DND-41 (cell line): ENCODE results near the gene SCLT1.
"Not testable (repeated sequence)": the region's sequence is repeated elsewhere in the genome, so short reads cannot be mapped to it uniquely, and the experiment has no call there.

Experiments used
- ATAC-seq: fragments of 200-7000 bp; cut with Tn5 transposase; 3 replicates; pipeline ENCODE4 v1.9.1; 2021; ENCODE audit warnings: low read depth; ENCODE audit not compliant: insufficient read depth
- DNase-seq: peaks from one replicate; pipeline ENCODE4 v3.0.0-alpha.2; 2020
- H2AFZ ChIP-seq: 2 replicates; pipeline ENCODE4 v1.6.0; 2012; ENCODE audit warnings: low read depth, low read length
- H3K27ac ChIP-seq: 2 replicates; pipeline ENCODE4 v1.5.1; 2012; ENCODE audit warnings: low read length, inconsistent platforms
- H3K27me3 ChIP-seq: fragments of 200-600 bp; sonication (generic); 2 replicates; pipeline ENCODE4 v1.6.0; 2012; ENCODE audit warnings: low read length, mild to moderate bottlenecking, inconsistent platforms; ENCODE audit not compliant: insufficient read depth, poor library complexity
- H3K36me3 ChIP-seq: 2 replicates; pipeline ENCODE4 v1.5.1; 2012; ENCODE audit warnings: low read length, inconsistent platforms; ENCODE audit not compliant: insufficient read depth
- H3K4me1 ChIP-seq: 2 replicates; pipeline ENCODE4 v1.5.1; 2012; ENCODE audit warnings: mild to moderate bottlenecking, low read length; ENCODE audit not compliant: insufficient read depth
- H3K4me2 ChIP-seq: 2 replicates; pipeline ENCODE4 v1.6.0; 2012; ENCODE audit warnings: mild to moderate bottlenecking, moderate library complexity, low read length, inconsistent platforms; ENCODE audit not compliant: insufficient read depth
- H3K4me3 ChIP-seq, 2 experiments: fragments of 200-600 bp in 1 of 2; shearing (Covaris generic) in 1 of 2; 2 replicates each; pipeline ENCODE4 v1.5.1; 2012 to 2016; ENCODE audit warnings: inconsistent platforms in 2 of 2, low read length in 2 of 2, mild to moderate bottlenecking in 2 of 2, low read depth in 1 of 2, moderate library complexity in 1 of 2
- H3K79me2 ChIP-seq: 2 replicates; pipeline ENCODE4 v1.6.0; 2012; ENCODE audit warnings: low read length, inconsistent platforms; ENCODE audit not compliant: insufficient read depth
- H3K9ac ChIP-seq: 2 replicates; pipeline ENCODE4 v1.6.0; 2012; ENCODE audit warnings: low read depth, mild to moderate bottlenecking, inconsistent platforms, low read length, moderate library complexity
- H3K9me3 ChIP-seq: 2 replicates; pipeline ENCODE4 v1.5.1; 2012; ENCODE audit warnings: low read length, moderate library complexity, mild to moderate bottlenecking, inconsistent platforms; ENCODE audit not compliant: insufficient read depth, severe bottlenecking
- H4K20me1 ChIP-seq: 2 replicates; pipeline ENCODE4 v1.6.0; 2012; ENCODE audit warnings: low read length; ENCODE audit not compliant: insufficient read depth
- EZH2 ChIP-seq: IDR thresholded peaks from 3 replicates; pipeline ENCODE4 v1.6.1; 2012; ENCODE audit warnings: borderline replicate concordance, low read depth, mild to moderate bottlenecking, moderate library complexity, low read length, inconsistent platforms; ENCODE audit not compliant: severe bottlenecking
- TF ChIP-seq, protein P1 (sequence below): IDR thresholded peaks from 2 replicates; pipeline ENCODE4 v1.5.1; 2012; ENCODE audit warnings: borderline replicate concordance, low read length, moderate library complexity, mild to moderate bottlenecking; ENCODE audit not compliant: poor library complexity, severe bottlenecking; ENCODE audit errors: extremely low read depth

SCLT1 gene

DNA sequence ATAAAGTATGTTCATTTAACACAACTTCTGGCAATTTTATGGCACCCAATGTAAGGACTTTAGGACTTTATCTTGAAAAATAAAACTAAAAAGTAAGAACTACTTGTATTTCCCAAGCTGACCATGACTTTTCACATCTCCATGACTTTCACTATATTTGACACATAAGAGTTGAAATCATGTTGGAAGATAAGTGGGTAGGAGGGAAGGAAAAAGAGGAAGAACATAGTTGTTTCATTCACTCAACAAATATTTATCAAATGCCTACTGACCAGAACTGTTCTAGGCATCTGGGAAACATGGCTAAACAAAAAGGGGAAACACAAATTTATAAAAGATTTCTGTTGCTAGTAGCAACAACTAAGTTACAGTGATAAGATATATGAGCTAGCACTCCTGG is 16.0 kb downstream of the SCLT1 start:
- no peak overlapping the region for H3K27ac ChIP-seq
- no peak for ATAC-seq
- no peaks in the 10 kb centered on the region for H3K4me1 ChIP-seq
- H3K79me2 ChIP-seq = peaks cover 22% of the 10 kb centered on the region
- peaks cover 27% of the 10 kb centered on the region for H3K9me3 ChIP-seq
- peaks cover 89% of the 10 kb centered on the region for H3K36me3 ChIP-seq
- no peaks in the 10 kb centered on the region for H3K27me3 ChIP-seq
- no peaks in the 10 kb centered on the region for H4K20me1 ChIP-seq
- H3K4me2 ChIP-seq = no peak overlapping the region
- no peak overlapping the region for H3K9ac ChIP-seq
- no peak for TF ChIP-seq EZH2
- TF ChIP-seq, protein P1, sequence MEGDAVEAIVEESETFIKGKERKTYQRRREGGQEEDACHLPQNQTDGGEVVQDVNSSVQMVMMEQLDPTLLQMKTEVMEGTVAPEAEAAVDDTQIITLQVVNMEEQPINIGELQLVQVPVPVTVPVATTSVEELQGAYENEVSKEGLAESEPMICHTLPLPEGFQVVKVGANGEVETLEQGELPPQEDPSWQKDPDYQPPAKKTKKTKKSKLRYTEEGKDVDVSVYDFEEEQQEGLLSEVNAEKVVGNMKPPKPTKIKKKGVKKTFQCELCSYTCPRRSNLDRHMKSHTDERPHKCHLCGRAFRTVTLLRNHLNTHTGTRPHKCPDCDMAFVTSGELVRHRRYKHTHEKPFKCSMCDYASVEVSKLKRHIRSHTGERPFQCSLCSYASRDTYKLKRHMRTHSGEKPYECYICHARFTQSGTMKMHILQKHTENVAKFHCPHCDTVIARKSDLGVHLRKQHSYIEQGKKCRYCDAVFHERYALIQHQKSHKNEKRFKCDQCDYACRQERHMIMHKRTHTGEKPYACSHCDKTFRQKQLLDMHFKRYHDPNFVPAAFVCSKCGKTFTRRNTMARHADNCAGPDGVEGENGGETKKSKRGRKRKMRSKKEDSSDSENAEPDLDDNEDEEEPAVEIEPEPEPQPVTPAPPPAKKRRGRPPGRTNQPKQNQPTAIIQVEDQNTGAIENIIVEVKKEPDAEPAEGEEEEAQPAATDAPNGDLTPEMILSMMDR = no peak
- no peak for DNase-seq
- no peak overlapping the region for H3K4me3 ChIP-seq
- no peak overlapping the region for H2AFZ ChIP-seq

DNA sequence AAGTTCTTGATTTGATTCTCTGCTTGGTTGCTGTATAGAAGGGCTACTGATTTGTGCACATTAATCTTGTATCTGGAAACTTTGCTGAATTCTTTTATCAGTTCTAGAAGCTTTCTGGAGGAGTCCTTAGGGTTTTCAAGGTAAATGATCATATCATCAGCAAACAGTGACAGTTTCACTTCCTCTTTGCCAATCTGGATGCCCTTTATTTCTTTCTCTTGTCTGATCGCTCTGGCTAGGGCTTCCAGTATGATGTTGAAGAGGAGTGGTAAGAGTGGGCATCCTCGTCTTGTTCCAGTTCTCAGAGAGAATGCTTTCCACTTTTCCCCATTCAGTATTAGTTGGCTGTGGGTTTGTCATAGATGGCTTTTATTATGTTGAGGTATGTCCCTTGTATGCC is 23.8 kb downstream of the SCLT1 start:
- not testable (repeated sequence) for H3K4me2 ChIP-seq, H4K20me1 ChIP-seq, H3K4me1 ChIP-seq, DNase-seq, ATAC-seq, H2AFZ ChIP-seq, H3K9ac ChIP-seq, H3K27ac ChIP-seq, H3K79me2 ChIP-seq, H3K27me3 ChIP-seq, H3K4me3 ChIP-seq
- Histone ChIP-seq H3K9me3 (peaks cover 20% of the 10 kb centered on the region), H3K36me3 (peaks cover 22% of the 10 kb centered on the region)

- Histone ChIP-seq H4K20me1 (no peaks in the 10 kb centered on the region), H3K4me1 (no peaks in the 10 kb centered on the region), H3K27ac (no peak overlapping the region), H3K9me3 (peaks cover 39% of the 10 kb centered on the region), H3K79me2 (no peaks in the 10 kb centered on the region), H2AFZ (no peak overlapping the region), H3K27me3 (no peaks in the 10 kb centered on the region), H3K4me3 (no peak overlapping the region), H3K36me3 (peaks cover 35% of the 10 kb centered on the region), H3K9ac (no peak overlapping the region), H3K4me2 (no peak overlapping the region)
- no peak for DNase-seq
- TF ChIP-seq, protein P1 = no peak
- no peak for TF ChIP-seq EZH2
- ATAC-seq = no peak
These were observed 28.6 kb downstream of the SCLT1 start for GRCh38 chr4:129064717-129065116.

GRCh38 chr4:129063640-129064039 is 29.7 kb downstream of the SCLT1 start:
- Histone ChIP-seq H2AFZ (no peak overlapping the region), H3K4me1 (no peaks in the 10 kb centered on the region), H3K4me3 (no peak overlapping the region), H3K27ac (no peak overlapping the region), H3K4me2 (no peak overlapping the region), H3K27me3 (no peaks in the 10 kb centered on the region), H3K9me3 (peaks cover 47% of the 10 kb centered on the region), H4K20me1 (no peaks in the 10 kb centered on the region), H3K9ac (no peak overlapping the region), H3K36me3 (peaks cover 35% of the 10 kb centered on the region), H3K79me2 (no peaks in the 10 kb centered on the region)
- no peak for TF ChIP-seq EZH2
- TF ChIP-seq, protein P1 = no peak
- no peak for ATAC-seq
- DNase-seq = no peak
